Testis (tissue), 2 donors: ENCODE results near the gene STOX2.

ENCODE experiments used
- CTCF ChIP-seq, 3 experiments: fragments of 450-650 bp in 2 of 3; fragments of 200-600 bp in 1 of 3; sonication (generic) in 1 of 3; IDR thresholded peaks; one replicate each; pipeline ENCODE4 v1.5.1; 2016 to 2019; ENCODE audit warnings: antibody characterized with exemption in 3 of 3, mild to moderate bottlenecking in 2 of 3, moderate library complexity in 1 of 3
- POLR2A ChIP-seq: fragments of 450-650 bp; IDR thresholded peaks from one replicate; pipeline ENCODE4 v1.6.1; 2017; ENCODE audit warnings: antibody characterized with exemption, mild to moderate bottlenecking, moderate library complexity

GRCh38 chr4:183898456-183898855 is 6.7 kb upstream of the STOX2 start:
- TF ChIP-seq CTCF (IDR thresholded peaks at IDR 0.05) (no peak), POLR2A (no peak)
